ENCODE measurements around the gene TP63.

Gene TP63

GRCh38 chr3:189685291-189685690, 54.1 kb downstream of the TP63 start:
- TF ChIP-seq ZFX (IDR thresholded peaks at IDR 0.05) = no peak
- no peak for TF ChIP-seq CTCF (conservative IDR thresholded peaks at IDR 0.05)
- no peak overlapping the region for H3K27ac ChIP-seq

- TF ChIP-seq ZFX (IDR thresholded peaks at IDR 0.05) = no peak
- TF ChIP-seq CTCF (conservative IDR thresholded peaks at IDR 0.05) = no peak
- no peak overlapping the region for H3K27ac ChIP-seq
These were observed 54.7 kb downstream of the TP63 start for GRCh38 chr3:189685860-189686259.

- no peak overlapping the region for H3K27ac ChIP-seq
- TF ChIP-seq CTCF (conservative IDR thresholded peaks at IDR 0.05) = peak; percentile 14; the same call in 1 of the 2 replicates
- no peak for TF ChIP-seq ZFX (IDR thresholded peaks at IDR 0.05)
These were observed 56.3 kb downstream of the TP63 start for GRCh38 chr3:189687475-189687874.

GRCh38 chr3:189688262-189688661, 57.1 kb downstream of the TP63 start:
- H3K27ac ChIP-seq = no peak overlapping the region
- TF ChIP-seq CTCF (conservative IDR thresholded peaks at IDR 0.05) (no peak), ZFX (IDR thresholded peaks at IDR 0.05) (no peak)

- TF ChIP-seq CTCF (conservative IDR thresholded peaks at IDR 0.05) (no peak), ZFX (IDR thresholded peaks at IDR 0.05) (no peak)
- H3K27ac ChIP-seq = no peak overlapping the region
These were observed 58.4 kb downstream of the TP63 start for GRCh38 chr3:189689625-189690024.

- no peak overlapping the region for H3K27ac ChIP-seq
- TF ChIP-seq ZFX (IDR thresholded peaks at IDR 0.05) (no peak), CTCF (conservative IDR thresholded peaks at IDR 0.05) (no peak)
These were observed 59.0 kb downstream of the TP63 start for GRCh38 chr3:189690237-189690636.

GRCh38 chr3:189690672-189691071, 59.5 kb downstream of the TP63 start:
- TF ChIP-seq ZFX (IDR thresholded peaks at IDR 0.05) (no peak), CTCF (conservative IDR thresholded peaks at IDR 0.05) (no peak)
- H3K27ac ChIP-seq = no peak overlapping the region

Measured in C4-2B (cell line).